ENCODE data around the gene DNAJB11.

Gene DNAJB11

GRCh38 chr3:186598108-186598784 is 27.7 kb downstream of the DNAJB11 start:
- DNase-seq, result no peak

GRCh38 chr3:186598794-186599141 is 28.2 kb downstream of the DNAJB11 start:
- DNase-seq, result no peak

GRCh38 chr3:186599142-186599784 is 28.7 kb downstream of the DNAJB11 start:
- DNase-seq, result no peak

- no peak for DNase-seq
Measured at GRCh38 chr3:186599785-186600166, 29.3 kb downstream of the DNAJB11 start.

- no peak for DNase-seq
Measured at GRCh38 chr3:186600896-186601295, 30.4 kb downstream of the DNAJB11 start.

GRCh38 chr3:186603159-186603558 is 32.6 kb downstream of the DNAJB11 start:
- no peak for DNase-seq

- DNase-seq, result no peak
Measured at GRCh38 chr3:186605078-186605477, 34.6 kb downstream of the DNAJB11 start.

GRCh38 chr3:186605561-186606545 is 35.3 kb downstream of the DNAJB11 start:
- DNase-seq, result no peak

- DNase-seq, result no peak
Measured at GRCh38 chr3:186608624-186609215, 38.2 kb downstream of the DNAJB11 start.

GRCh38 chr3:186609247-186609868 is 38.8 kb downstream of the DNAJB11 start:
- peak in 1 of 2 experiments; percentile 7 for DNase-seq

- DNase-seq, result no peak
Measured at GRCh38 chr3:186612065-186612464, 41.5 kb downstream of the DNAJB11 start.

- DNase-seq, result no peak
Measured at GRCh38 chr3:186612721-186613636, 42.5 kb downstream of the DNAJB11 start, which contains the start of gene AHSG. TSS of gene AHSG (plus strand) at chr3:186613060. CDS start at chr3:186613142, 82 bp downstream.

- no peak for DNase-seq
Measured at GRCh38 chr3:186613637-186614265, 43.2 kb downstream of the DNAJB11 start.

GRCh38 chr3:186614266-186614596 is 43.7 kb downstream of the DNAJB11 start:
- DNase-seq, result no peak

GRCh38 chr3:186614597-186615483 is 44.3 kb downstream of the DNAJB11 start:
- DNase-seq, result peak; percentile 30 to 72

GRCh38 chr3:186616299-186616617 is 45.7 kb downstream of the DNAJB11 start:
- DNase-seq, result no peak

GRCh38 chr3:186617036-186617946 is 46.8 kb downstream of the DNAJB11 start:
- DNase-seq, result peak; percentile 73 to 90

- DNase-seq, result no peak
Measured at GRCh38 chr3:186618318-186618938, 47.9 kb downstream of the DNAJB11 start.
